Measurements from ENCODE around the gene PFKFB2.

- TF ChIP-seq, protein P1, sequence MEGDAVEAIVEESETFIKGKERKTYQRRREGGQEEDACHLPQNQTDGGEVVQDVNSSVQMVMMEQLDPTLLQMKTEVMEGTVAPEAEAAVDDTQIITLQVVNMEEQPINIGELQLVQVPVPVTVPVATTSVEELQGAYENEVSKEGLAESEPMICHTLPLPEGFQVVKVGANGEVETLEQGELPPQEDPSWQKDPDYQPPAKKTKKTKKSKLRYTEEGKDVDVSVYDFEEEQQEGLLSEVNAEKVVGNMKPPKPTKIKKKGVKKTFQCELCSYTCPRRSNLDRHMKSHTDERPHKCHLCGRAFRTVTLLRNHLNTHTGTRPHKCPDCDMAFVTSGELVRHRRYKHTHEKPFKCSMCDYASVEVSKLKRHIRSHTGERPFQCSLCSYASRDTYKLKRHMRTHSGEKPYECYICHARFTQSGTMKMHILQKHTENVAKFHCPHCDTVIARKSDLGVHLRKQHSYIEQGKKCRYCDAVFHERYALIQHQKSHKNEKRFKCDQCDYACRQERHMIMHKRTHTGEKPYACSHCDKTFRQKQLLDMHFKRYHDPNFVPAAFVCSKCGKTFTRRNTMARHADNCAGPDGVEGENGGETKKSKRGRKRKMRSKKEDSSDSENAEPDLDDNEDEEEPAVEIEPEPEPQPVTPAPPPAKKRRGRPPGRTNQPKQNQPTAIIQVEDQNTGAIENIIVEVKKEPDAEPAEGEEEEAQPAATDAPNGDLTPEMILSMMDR (optimal IDR thresholded peaks at IDR 0.05 in 1 of 3, IDR thresholded peaks at IDR 0.05 in 1 of 3, conservative IDR thresholded peaks at IDR 0.05 in 1 of 3; ENCODE audit: extremely low read depth in 1 of 3, insufficient read depth in 2 of 3, low read length in 3 of 3), result no peak
- TF ChIP-seq EZH2 (IDR thresholded peaks at IDR 0.05; ENCODE audit: low read length), result no peak
Observed at GRCh38 chr1:207079706-207080241, 26.7 kb downstream of the PFKFB2 start.
